HG03196 (cell line): ENCODE measurements around the gene TBC1D28.
"Not testable (repeated sequence)": the region's sequence is repeated elsewhere in the genome, so short reads cannot be mapped to it uniquely, and the experiment has no call there.

ENCODE experiments used
- ATAC-seq: cut with Tn5 transposase; IDR thresholded peaks from one replicate; pipeline ENCODE4 v1.9.1; 2021; ENCODE audit not compliant: unreplicated experiment

TBC1D28 gene

DNA sequence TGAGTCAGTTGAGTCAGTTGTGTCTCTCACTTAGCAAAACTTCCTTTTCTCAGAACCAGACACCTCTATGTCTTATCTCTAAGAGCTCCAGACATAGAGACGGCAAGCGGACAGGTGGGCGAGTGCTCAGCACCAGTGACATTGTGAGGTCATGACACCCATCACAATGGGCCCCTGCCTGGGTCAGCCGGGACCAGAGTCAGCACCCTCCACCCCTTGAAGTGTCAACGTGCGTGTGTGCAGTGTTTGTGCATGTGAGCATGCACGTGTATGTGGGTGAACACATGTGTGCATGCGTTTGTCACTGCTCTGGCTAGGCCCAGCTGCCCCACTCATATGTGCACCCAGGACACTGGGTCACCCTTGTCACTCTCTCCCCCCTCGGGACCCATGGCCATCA, at the start of gene TBC1D28:
Gene TBC1D28 (minus strand): TSS at position 101 of the 400 bp plus-strand sequence. CDS start 3,039 bp downstream, outside the sequence.
- not testable (repeated sequence) for ATAC-seq

- not testable (repeated sequence) for ATAC-seq
Measured at GRCh38 chr17:18682668-18683067, 38.5 kb upstream of the TBC1D28 start.

- peak; percentile 77 for ATAC-seq
Measured at GRCh38 chr17:18681767-18682571, 37.8 kb upstream of the TBC1D28 start, which contains the start of gene FOXO3B. Gene FOXO3B (minus strand): TSS chr17:18682314. CDS start chr17:18681651, 663 bp downstream.

GRCh38 chr17:18677381-18677780, 33.2 kb upstream of the TBC1D28 start:
- ATAC-seq, result not testable (repeated sequence)

- ATAC-seq, result not testable (repeated sequence)
Measured at GRCh38 chr17:18676928-18677327, 32.7 kb upstream of the TBC1D28 start.

- ATAC-seq, result not testable (repeated sequence)
Measured at GRCh38 chr17:18672395-18673227, 28.4 kb upstream of the TBC1D28 start.

DNA sequence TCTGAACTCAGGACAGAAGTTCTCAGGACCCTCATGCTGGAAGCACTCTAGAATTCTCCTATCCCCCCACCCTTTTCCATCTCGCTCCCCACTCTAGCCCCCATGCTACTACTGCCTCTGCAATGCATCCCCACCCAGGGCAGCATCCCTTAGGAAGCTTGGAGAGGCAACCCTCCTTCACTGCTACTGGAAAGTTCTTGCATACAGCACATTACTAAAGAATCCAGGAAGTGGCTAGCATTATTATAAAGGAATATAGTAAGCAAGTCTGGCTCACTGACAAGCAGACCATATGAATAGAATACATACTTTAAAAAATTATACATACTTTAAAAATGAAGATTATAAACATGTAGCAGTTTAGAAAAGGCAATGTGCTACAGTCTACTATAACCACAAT, 24.4 kb upstream of the TBC1D28 start:
- not testable (repeated sequence) for ATAC-seq

- ATAC-seq, result not testable (repeated sequence)
Measured at GRCh38 chr17:18667535-18667934, 23.3 kb upstream of the TBC1D28 start.

DNA sequence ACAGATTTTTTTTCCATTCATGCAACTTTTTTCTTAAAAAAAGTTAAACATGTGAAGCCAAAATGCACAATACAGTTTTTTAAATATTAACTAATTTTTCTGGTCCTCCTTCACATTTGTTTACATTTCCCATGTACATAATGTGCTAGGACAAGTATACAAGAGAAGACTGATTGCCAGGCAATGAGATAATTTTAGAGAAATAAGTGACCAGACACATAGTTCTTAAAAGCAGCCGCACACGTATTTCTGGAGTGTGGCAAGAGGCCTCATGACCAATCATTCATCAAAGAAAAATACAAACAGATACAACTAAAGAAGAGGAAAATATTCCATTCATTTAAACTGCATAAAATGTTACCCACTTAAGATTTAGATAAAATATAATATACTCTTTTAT, 22.1 kb upstream of the TBC1D28 start:
- not testable (repeated sequence) for ATAC-seq

DNA sequence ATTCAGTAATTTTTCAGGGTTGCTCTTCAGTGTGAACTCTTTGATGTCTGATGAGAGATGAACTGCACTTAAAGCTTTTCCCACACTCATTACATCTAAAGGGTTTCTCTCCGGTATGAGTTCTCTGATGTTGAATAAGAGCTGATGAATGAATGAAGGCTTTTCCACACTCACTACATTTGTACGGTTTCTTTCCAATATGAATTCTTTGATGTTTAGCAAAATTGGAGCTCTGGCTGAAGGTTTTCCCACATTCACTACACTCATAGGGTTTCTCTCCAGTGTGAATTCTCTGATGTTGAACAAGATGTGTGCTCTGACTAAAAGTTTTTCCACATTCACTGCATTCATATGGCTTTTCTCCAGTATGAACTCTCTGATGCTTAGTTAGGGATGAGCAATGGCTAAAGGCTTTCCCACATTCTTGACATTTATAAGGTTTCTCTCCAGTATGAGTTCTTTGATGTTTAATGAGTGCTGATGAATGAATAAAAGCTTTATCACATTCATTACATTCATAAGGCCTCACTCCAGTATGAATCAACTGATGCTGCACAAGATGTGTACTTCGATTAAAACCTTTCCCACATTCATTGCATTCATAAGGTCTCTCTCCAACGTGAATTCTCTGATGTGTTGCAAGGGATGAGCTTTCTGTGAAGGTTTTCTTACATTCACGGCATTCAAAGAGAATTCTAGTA, 17.9 kb upstream of the TBC1D28 start:
- ATAC-seq, result not testable (repeated sequence)

GRCh38 chr17:18650094-18650493, 5.9 kb upstream of the TBC1D28 start:
- ATAC-seq, result not testable (repeated sequence)

DNA sequence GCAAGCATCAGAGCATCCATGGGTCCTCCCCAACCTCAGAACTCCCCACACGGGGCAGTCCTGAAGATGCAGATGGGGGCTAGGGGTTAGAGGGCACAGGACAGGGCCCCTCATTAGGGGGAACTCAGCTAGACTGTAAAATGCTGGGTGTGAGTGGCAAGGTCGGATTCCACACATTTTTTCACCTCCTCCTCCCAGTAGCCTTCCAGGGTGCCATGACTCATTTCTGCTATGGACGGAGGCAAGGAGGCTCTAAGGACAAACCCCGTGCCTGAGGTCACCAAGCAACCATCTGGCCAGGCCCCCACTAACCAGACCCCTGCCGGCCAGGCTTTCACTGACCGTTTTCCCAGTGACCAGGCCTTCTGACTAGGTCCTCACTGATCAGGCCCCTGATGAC, 1.1 kb downstream of the TBC1D28 start:
- ATAC-seq, result not testable (repeated sequence)

- ATAC-seq, result not testable (repeated sequence)
Measured at GRCh38 chr17:18638357-18638756, 5.8 kb downstream of the TBC1D28 start.

DNA sequence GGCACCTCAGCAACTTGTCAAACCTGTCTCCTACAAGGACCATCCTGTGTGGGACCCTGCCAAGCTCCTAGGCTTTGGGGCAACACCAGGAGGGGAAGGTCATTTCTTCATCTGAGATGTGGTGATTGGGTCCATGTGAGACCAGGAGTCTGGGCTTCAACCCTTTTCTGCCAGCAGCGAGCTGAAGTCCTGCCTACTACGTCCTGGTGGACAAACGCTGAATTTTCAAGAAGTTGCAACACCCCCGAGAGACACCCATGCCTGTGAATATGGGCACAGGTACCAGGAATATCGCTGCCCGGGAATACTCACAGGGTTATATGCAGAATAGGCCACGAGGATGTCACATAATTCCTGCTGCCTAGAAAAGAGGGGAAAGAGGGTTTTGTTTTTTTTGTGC, 8.0 kb downstream of the TBC1D28 start:
- ATAC-seq, result not testable (repeated sequence)

DNA sequence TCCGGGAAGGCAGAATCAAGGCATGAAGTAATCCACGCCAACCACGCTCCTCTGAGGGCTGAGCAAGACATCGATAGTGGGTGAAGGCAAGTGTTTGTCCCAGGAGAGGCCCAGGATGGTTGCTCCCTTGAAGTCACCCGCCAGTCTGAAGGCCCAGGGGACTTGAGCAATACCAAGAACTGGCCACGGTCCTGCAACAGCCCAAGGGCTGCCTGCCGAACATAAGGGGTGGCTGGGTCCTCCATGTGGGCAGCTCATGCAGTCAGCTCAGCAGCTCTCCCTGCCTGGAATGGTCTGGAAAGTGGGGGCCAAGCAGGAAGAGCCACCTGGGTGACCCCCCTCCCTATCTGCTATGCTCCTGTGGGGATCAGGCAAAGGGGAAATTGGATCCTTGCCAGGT, 8.4 kb downstream of the TBC1D28 start:
- not testable (repeated sequence) for ATAC-seq

DNA sequence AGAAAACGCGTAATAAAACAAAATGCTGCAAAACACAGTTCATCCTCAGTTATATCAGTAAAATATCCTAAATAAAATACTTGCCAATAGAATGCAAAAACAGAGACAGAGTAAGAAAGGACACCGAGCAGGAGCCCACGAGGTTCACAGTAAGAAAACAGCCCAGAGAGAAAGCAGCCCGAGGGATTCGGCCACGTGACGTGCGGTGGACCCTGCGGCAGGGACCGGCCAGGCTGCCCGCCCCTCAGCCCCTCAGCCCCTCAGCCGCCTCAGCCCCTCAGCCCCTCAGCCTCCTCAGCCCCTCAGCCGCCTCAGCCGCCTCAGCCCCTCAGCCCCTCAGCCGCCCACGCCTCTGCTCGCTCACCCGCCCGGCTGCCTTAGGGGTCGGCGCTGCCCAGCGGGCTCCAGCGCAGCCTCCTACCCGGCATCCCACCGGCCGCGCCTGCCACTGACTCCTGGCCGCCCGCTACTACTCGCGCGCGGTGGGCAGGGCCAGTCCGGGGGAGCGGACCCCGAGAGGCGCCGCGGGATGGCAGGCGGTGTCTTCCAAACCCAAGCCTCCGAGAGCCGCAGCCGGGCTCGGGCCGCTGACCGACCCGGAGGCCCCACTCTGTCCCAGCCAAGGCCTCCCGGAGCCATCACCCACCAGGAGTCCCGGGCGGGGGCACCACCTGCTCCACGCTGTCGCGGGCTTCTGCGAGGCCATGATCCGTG, 9.5 kb downstream of the TBC1D28 start:
- not testable (repeated sequence) for ATAC-seq

DNA sequence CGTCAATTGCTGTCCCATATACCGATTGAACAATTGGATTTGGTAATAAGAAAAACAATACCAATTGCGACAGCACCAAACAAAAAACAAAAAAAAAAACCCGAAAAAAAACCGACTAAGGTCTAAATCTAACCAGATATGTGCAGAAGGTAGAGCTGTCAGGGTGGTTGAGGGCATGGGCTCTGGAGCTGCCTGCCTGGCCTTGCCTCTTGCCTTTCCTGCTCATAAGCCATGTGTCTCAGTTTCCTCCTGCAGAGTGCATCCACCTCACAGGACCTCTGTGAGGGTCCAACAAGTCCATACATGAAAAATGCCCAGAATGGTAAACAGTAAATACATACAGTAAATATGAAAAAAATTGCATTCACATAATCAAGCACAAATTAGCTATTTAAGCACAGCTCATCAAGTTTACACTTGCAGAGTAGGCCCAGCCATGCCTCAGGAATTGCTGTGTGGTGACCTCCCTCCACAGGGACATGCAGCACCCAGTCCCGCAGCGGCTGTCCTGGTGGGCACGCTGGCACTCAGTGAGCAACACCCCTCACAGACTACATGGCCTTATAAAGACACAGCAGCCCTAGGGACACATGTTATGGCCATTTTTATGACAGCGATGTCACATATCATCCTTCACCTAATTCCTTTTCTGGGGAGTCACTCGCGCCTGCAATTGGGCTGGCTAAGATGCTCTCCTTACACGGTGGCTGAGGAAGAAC, 17.9 kb downstream of the TBC1D28 start:
- no peak for ATAC-seq

DNA sequence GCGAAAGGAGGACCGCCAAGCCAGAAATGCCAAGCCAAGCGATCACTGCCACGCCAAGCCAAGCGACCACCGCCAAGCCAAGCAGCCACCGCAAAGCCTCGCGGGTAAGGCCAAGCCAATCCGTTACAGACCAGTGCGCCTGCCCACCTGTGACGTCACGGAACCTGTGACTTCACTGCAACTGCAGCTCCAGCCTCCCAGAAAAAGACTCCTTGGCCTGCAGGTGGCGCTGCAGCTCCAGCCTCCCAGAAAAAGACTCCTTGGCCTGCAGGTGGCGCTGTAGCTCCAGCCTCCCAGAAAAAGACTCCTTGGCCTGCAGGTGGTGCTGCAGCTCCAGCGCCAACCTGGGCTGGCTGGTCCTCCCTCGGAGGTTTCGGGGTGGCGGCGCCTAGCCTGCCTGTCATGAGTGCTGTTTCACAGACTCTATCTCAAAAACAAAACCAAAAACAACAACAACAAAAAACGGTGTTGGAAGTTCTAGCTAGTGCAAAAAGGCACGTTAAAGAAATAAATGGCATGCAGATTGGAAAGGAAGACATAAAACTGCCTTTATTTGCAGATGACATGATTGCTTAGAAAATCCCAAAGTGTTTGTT, 18.6 kb downstream of the TBC1D28 start:
- ATAC-seq, result peak; percentile 63

- peak; percentile 28 for ATAC-seq
Measured at GRCh38 chr17:18624862-18625501, 19.2 kb downstream of the TBC1D28 start.
